OCI-LY7 (cell line): ENCODE results near the gene UBE2E1. TPM values are rescaled to one million over a fixed set of nuclear protein-coding genes. Genes with fewer than 3 reads are reported as not detected.

ENCODE experiments used
- BruUV-seq: library from RNA; stranded (reverse); fragments of 400-500 nt; replicated peaks from 2 replicates; lab custom pipeline; 2021; lab: Mats Ljungman, UMichigan
- CTCF ChIA-PET: fragments of 300-600 bp; sonication (Branson Sonifier 250); formaldehyde crosslinking; loops from one replicate; lab custom pipeline; 2022; ENCODE audit warnings: antibody characterized with exemption; ENCODE audit not compliant: unreplicated experiment; lab: Charles Lee
- POLR2A ChIA-PET: fragments of 300-600 bp; sonication (Branson Sonifier 250); formaldehyde crosslinking; loops from one replicate; lab custom pipeline; 2022; ENCODE audit warnings: antibody characterized with exemption; lab: Charles Lee
- DNase-seq: peaks from one replicate; pipeline ENCODE4 v3.0.0-alpha.2; 2015; ENCODE audit warnings: low spot score
- H2AFZ ChIP-seq: fragments of 200-600 bp; sonication (generic), shearing (Covaris generic); 2 replicates; pipeline ENCODE4 v1.6.1; 2014; ENCODE audit warnings: mild to moderate bottlenecking, antibody characterized with exemption, low read length, moderate library complexity
- H3K27ac ChIP-seq: fragments of 200-600 bp; sonication (generic); 2 replicates; pipeline ENCODE4 v1.5.1; 2014; ENCODE audit warnings: mixed run types, low read depth, mild to moderate bottlenecking, moderate library complexity, low read length, inconsistent platforms; ENCODE audit not compliant: poor library complexity, severe bottlenecking
- H3K36me3 ChIP-seq: fragments of 200-600 bp; sonication (generic); 2 replicates; pipeline ENCODE4 v1.6.1; 2014; ENCODE audit warnings: mild to moderate bottlenecking, antibody characterized with exemption, low read length, moderate library complexity, mixed read lengths; ENCODE audit not compliant: insufficient read depth
- H3K4me1 ChIP-seq: fragments of 200-600 bp; sonication (generic); 2 replicates; pipeline ENCODE4 v1.5.1; 2014; ENCODE audit warnings: mild to moderate bottlenecking, low read length; ENCODE audit not compliant: insufficient read depth, poor library complexity, severe bottlenecking
- H3K4me2 ChIP-seq: fragments of 200-600 bp; sonication (generic); 2 replicates; pipeline ENCODE4 v1.6.1; 2014; ENCODE audit warnings: mild to moderate bottlenecking, low read length
- H3K4me3 ChIP-seq: fragments of 200-600 bp; sonication (generic); 2 replicates; pipeline ENCODE4 v1.5.1; 2014; ENCODE audit warnings: mild to moderate bottlenecking, low read depth, low read length; ENCODE audit not compliant: poor library complexity, severe bottlenecking
- H3K79me2 ChIP-seq: fragments of 200-600 bp; sonication (generic); 2 replicates; pipeline ENCODE4 v1.6.1; 2016; ENCODE audit warnings: low read depth, mild to moderate bottlenecking, low read length, moderate library complexity, mixed read lengths; ENCODE audit not compliant: insufficient read depth
- H3K9me2 ChIP-seq: fragments of 200-600 bp; sonication (generic); 2 replicates; pipeline ENCODE4 v1.6.1; 2016; ENCODE audit warnings: mild to moderate bottlenecking, low read length, mixed read lengths; ENCODE audit not compliant: insufficient read depth
- H3K9me3 ChIP-seq: fragments of 200-600 bp; sonication (generic); 2 replicates; pipeline ENCODE4 v1.6.1; 2014; ENCODE audit warnings: mild to moderate bottlenecking, mixed run types, low read length, mixed read lengths
- H4K20me1 ChIP-seq: fragments of 200-600 bp; sonication (generic); 2 replicates; pipeline ENCODE4 v1.6.1; 2014; ENCODE audit warnings: mild to moderate bottlenecking, antibody characterized with exemption, low read length, moderate library complexity, mixed read lengths; ENCODE audit not compliant: insufficient read depth
- CTCF ChIP-seq: fragments of 200-600 bp; sonication (generic); conservative IDR thresholded peaks from 2 replicates; pipeline ENCODE4 v1.5.1; 2014; ENCODE audit warnings: mild to moderate bottlenecking, antibody characterized with exemption, low read length, moderate library complexity, mixed read lengths
- EZH2phosphoT487 ChIP-seq: fragments of 200-600 bp; sonication (generic); IDR thresholded peaks from 2 replicates; pipeline ENCODE4 v1.6.1; 2018; ENCODE audit warnings: low read depth, borderline replicate concordance, mild to moderate bottlenecking, mixed run types, antibody characterized with exemption, low read length, moderate library complexity, mixed read lengths
- intact Hi-C: fragments of 100-400 bp; cut with micrococcal nuclease; formaldehyde crosslinking; loops from one replicate; pipeline ENCODE4 v1.10.0; 2022; ENCODE audit not compliant: unreplicated experiment
- total RNA-seq, 2 experiments: library from RNA; depleted of rRNA in 1 of 2; stranded (reverse); fragments of >200 nt in 1 of 2; shearing (Covaris generic) in 1 of 2; gene quantifications; 2 replicates each; pipeline ENCODE4 v1.2.3, GENCODE V29; 2014 to 2022

The UBE2E1 gene
- total RNA-seq, 2 experiments from 2014 or later, result 126 to 142 TPM

- TF ChIP-seq CTCF, result no peak
- TF ChIP-seq EZH2phosphoT487, result no peak
- H3K79me2 ChIP-seq, result peaks cover 43% of the 10 kb centered on the region
- BruUV-seq, result no TSS peak
- no peaks in the 10 kb centered on the region for H3K9me3 ChIP-seq
- intact Hi-C loops, result no loop called here
- H3K4me3 ChIP-seq, result no peak overlapping the region
- no peak overlapping the region for H3K4me2 ChIP-seq
- DNase-seq, result no peak
- peaks cover 37% of the 10 kb centered on the region for H4K20me1 ChIP-seq
- CTCF ChIA-PET, result no interaction called here
- H3K9me2 ChIP-seq, result no peaks in the 10 kb centered on the region
- H3K27ac ChIP-seq, result no peak overlapping the region
- peaks cover 39% of the 10 kb centered on the region for H3K4me1 ChIP-seq
- POLR2A ChIA-PET, result interaction anchor here (0.6 to 0.8 kb wide), 2 partner anchors 26 to 638 kb away, joined by 3 to 4 read pairs; no protein-coding TSS in a partner anchor
- H3K36me3 ChIP-seq, result peaks cover 16% of the 10 kb centered on the region; the same call in 1 of the 2 replicates
- no peak overlapping the region for H2AFZ ChIP-seq
Observed at GRCh38 chr3:23861689-23862088, 55.9 kb downstream of the UBE2E1 start.

- no peaks in the 10 kb centered on the region for H3K9me3 ChIP-seq
- no peak overlapping the region for H3K4me3 ChIP-seq
- BruUV-seq, result no TSS peak
- H3K4me2 ChIP-seq, result no peak overlapping the region
- no peaks in the 10 kb centered on the region for H3K9me2 ChIP-seq
- H3K36me3 ChIP-seq, result peaks cover 16% of the 10 kb centered on the region; the same call in 1 of the 2 replicates
- ChIA-PET CTCF (no interaction called here), POLR2A (interaction anchor here (0.5 to 0.9 kb wide), 3 partner anchors 9 to 336 kb away, joined by 3 to 4 read pairs (median 3); no protein-coding TSS in a partner anchor)
- H3K79me2 ChIP-seq, result peaks cover 49% of the 10 kb centered on the region
- no peak for TF ChIP-seq CTCF
- no peak for TF ChIP-seq EZH2phosphoT487
- H4K20me1 ChIP-seq, result peaks cover 32% of the 10 kb centered on the region; the same call in 1 of the 2 replicates
- no peak for DNase-seq
- H2AFZ ChIP-seq, result no peak overlapping the region
- peaks cover 38% of the 10 kb centered on the region for H3K4me1 ChIP-seq
- intact Hi-C loops, result no loop called here
- H3K27ac ChIP-seq, result no peak overlapping the region
Observed at GRCh38 chr3:23863060-23863459, 57.3 kb downstream of the UBE2E1 start.

- no peak overlapping the region for H2AFZ ChIP-seq
- H3K4me1 ChIP-seq, result peaks cover 29% of the 10 kb centered on the region
- no peak for DNase-seq
- no peaks in the 10 kb centered on the region for H3K9me3 ChIP-seq
- no peak overlapping the region for H3K27ac ChIP-seq
- no peaks in the 10 kb centered on the region for H3K9me2 ChIP-seq
- H4K20me1 ChIP-seq, result 0 out of 2 replicates have a peak, but pooled peaks cover 22% of the 10 kb centered on the region
- H3K79me2 ChIP-seq, result peaks cover 44% of the 10 kb centered on the region; the same call in 1 of the 2 replicates
- ChIA-PET CTCF (no interaction called here), POLR2A (interaction anchor here (0.6 to 1.3 kb wide), 2 partner anchors 9 to 59 kb away, joined by 3 read pairs; no protein-coding TSS in a partner anchor)
- H3K4me3 ChIP-seq, result no peak overlapping the region
- BruUV-seq, result no TSS peak
- no peak for TF ChIP-seq CTCF
- no peak for TF ChIP-seq EZH2phosphoT487
- H3K36me3 ChIP-seq, result peaks cover 16% of the 10 kb centered on the region; the same call in 1 of the 2 replicates
- intact Hi-C loops, result no loop called here
- no peak overlapping the region for H3K4me2 ChIP-seq
Observed at GRCh38 chr3:23864931-23865330, 59.2 kb downstream of the UBE2E1 start.
